HG03025 (cell line): ENCODE measurements around the gene PPP1R15B.

Source experiments
- ATAC-seq: cut with Tn5 transposase; IDR thresholded peaks from one replicate; pipeline ENCODE4 v1.9.1; 2021; ENCODE audit warnings: mild to moderate bottlenecking, moderate library complexity; ENCODE audit not compliant: unreplicated experiment, low FRiP score

Gene PPP1R15B

DNA sequence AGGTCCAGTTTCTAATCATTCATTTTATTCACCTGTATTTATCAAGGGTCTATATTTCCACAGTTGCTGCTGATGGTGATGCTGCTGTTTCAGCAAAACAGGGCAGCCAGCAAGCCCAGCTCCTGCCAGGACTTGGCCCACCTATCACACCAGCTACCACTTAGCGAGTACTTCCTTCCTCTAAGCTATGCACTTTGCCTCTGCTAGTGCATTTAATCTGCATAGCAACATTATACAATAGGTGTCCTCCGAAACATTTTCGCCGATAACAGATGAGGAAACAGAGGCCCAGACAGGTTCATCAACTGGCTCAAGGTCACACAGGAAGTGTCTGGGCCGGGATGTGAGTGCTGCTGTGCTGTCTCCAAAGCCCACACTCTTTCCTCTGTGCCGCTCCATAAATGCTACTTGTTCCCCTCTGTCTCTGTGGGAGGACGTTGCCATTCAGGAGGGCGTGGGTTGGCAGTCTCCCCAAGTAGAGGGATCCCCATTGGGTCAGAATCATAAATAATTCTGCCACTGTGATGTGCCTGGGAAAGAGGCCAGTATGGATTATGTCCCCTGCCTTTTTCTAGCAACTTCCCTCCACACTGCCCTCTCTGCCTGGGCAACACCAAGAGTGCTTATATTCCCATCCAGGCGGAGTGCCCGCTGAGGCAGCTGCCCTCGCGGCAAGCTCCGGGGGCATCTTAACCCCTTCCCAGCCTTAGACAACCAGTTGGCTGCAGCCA is 42.5 kb downstream of the PPP1R15B start:
- ATAC-seq, result no peak

DNA sequence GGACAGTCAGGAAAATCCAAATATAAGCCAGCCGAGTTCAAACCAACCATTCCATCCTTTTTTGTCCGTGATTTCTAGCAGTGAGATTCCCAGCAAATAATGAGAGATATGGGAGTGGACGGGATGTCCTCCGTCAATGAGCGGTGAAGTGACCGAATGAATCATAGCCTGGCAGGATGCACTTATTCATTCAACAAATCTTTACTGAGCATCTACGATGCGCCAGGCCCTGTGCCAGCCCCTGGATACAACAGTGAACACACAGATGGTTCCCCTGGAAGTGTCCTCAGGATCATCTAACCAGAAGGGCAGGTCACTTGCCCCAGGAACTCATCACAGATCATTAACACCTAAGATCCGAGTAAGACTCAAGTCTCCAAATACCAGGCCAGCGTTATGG is 43.7 kb downstream of the PPP1R15B start:
- ATAC-seq, result no peak

DNA sequence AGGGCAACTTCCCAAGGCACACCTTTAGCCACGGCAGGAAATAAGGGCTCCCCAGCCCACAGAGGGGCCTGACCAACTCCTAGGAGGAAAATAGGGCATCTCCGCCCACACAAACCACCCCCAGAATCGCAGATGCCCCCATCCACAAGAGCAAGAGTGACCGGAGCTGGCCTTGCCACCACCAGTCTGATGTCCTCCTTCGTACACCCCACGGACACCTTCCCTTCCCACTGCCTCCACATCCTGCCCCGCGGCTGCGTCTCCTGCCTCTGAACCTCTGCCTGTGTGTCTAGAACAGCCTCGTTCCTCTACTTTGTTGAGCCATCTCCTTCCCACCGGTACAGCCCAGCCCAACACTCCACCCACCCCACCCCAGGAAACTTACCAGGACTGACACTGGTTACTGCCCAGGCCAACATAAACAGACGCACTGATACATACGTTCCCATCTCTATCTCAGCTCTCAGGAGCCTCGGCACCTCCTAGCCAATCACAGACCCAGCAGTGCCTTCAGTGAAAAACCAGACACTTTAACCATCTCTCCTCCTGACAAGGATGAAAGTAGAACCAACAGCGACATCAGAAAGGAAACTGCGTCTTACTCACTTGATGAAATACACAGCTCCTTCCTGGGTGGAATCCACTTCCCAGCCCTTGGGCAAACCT is 44.3 kb downstream of the PPP1R15B start:
- ATAC-seq, result no peak

DNA sequence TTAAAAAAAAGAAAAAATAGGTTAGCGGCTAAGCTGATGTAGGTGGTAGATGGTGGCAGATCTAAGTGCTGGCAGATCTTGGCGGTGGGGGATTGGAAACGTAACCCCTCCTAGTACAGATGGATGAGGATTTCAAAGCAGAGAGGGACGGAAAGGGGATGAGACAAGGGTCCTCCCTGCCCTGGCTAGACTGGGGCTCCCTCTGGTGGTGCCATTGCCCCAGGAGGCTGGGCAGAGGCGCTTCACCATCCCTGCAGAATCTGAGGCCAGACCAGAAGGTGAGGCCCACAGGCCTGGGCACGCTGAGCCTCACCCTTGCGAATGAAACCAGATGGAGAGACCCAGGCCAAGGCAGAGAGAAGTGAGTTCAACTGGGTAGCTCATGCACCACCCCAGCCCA is 44.9 kb downstream of the PPP1R15B start:
- no peak for ATAC-seq

DNA sequence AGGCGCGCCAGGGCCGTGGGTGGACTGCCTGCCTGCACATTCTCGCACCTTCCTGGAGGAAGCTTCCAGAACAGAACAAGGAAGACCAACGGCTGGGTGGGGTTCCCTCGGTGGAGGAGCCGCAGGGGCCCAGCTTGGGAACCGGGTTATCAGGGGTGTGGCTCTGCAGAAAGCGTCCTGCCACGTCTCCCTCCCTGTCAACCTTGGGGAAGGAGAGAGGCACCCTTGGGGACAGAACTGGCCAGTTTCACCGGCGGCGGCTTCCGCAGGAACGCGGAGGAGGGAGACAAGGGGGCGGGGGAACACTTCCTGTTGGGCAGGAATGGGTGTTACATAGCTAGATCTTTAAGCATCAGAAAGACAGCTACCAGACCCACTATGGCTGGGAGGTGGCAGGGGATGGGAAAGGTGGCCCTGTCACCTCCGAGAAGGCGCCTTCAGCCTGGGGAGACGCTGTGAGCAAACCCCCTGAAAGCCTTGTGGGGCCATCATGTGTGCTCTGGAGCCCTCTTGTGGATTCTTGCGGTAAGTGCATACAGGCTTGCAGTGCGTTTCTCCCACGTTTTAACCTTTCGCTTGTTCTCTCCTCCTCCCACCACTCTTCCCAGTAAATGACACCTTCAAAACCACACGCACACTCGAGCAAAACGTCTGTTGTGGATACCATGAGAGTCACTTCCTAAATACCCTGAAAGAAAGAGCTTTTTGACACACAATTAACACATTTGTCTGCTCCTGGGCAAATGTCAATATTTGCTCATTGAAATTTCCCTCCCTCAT is 48.1 kb downstream of the PPP1R15B start:
- no peak for ATAC-seq

DNA sequence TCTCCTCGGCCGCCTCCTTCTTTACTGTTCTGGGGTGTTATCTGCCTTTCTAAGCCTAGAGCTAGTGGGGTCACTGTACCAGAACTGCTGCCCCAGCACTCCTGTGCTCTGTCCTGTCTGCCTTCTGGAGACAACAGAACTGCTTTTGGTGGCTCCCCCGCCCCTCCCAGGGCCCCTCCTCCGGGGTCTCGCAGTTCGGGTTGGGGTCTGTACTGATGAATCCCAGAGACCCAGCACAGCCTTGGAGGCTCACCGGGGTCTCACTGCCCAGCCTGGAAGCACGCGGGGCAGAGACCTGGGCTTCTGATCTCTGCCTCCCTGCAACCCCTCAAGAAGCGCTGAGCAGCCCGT is 48.7 kb downstream of the PPP1R15B start:
- ATAC-seq, result no peak

DNA sequence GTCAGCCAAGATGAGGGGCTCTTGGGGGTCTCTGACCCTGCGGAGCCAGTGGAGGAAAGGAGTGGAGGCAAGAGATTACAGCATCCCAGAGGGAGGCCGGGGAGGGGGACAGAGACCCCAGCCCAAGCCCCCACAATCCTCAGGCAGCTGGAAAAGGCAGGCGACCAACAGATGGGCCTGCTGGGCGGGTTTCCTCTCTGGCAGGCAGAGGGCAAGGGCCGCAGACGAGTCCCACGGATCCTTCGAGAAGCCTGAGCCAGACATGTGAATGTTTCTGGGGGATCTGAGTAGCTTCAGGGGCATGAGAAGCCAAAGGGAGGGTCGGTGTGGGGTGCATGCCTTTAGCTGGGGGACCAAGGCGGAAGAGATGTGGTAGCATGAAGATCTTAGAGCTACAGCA is 49.8 kb downstream of the PPP1R15B start:
- no peak for ATAC-seq

DNA sequence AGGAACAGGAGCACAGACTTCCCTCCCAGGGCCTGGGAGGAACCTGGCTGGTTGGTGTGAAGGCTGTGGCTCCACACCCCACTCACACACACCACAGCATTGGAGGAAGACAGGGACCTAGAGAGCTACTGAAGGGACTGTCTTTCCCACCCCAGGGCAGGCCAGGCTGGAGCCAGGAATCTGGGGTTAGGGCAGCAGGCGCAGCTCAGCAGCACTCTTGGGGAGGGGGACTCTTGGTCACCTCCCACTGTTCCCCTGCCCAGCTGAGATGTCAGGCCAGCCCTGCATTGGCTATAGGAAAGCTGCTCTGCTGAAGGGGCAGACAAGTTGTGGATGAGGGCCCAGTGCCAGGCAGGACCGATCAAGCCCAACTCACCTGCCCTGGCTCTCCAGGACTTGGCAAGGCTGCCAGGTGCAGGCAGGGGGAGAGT is 50.3 kb downstream of the PPP1R15B start:
- ATAC-seq, result no peak

DNA sequence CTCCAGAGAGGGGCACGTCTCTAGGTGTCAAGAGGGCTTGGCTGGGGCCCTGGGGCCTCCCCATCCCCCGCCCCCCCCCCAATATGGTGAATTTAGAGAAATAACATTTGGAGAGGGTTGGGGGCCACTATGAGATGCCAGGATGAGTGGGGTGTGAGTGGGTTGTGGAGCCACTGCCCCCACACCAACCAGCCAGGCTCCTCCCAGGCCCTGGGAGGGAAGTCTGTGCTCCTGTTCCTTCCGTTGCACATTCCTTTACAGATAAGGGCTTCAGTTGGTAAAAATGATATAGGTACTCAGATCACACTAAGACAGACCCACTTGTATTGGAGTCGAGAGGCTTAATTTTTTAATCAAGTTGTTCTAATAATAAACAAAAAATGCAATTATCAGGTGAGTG is 51.3 kb downstream of the PPP1R15B start:
- no peak for ATAC-seq

DNA sequence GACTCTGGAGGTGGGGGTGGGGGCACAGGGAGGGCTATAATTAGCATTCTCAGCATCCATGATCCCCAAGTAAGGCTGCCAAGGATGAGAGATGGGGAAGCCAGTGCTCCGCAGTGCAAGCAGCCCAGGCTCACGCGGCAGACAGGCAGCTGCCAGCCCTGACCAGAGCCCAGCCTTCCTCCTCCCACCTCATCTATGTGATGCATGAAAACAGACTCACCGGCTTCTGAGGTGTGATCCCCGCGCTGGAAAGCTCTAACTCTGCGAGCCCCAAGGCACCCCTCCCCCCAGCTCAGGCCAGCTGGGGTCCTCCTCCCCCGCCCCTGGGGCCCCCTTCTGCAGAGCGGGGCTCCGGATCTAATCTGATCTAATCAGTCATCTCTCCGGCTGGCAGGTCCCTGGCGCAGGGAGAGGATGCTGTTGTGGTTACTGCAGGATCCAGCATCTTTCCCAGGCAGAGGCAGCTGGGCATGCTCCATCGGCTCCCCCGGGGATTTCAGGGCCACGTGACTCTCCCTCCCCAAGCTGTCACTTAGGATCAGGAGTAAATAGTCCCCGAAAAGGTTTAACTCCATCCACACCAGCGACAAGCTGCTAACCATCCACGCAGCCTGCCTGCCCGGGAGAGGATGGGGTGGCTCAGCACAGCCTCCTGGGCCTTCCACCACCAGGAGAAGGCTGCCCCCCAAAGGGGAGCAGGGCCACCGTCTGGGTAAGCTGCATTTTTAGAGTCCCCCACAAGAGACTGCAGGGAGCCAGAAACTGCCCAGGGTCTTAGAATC is 52.0 kb downstream of the PPP1R15B start, which contains the start of gene PLEKHA6:
PLEKHA6 (minus strand) TSS at position 456 of the 782 bp plus-strand sequence. CDS start 86,202 bp downstream, outside the sequence.
- no peak for ATAC-seq

DNA sequence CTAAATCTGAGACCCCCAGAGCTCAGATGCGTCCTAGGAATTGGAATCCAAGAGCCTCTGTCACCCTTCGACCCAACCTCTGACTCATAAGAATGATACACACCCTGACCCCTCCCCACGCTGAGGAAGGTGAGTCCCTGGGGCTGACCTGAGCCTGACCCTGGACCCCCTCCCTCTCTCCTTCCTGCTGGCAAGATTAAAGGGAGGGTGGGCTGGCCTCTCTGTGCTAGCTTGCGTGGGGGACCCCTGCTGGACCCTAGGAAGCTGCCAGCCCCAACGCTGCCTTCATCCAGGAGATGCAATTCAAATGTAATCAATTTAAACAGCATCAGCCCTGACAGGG is 52.5 kb downstream of the PPP1R15B start:
- ATAC-seq, result no peak

DNA sequence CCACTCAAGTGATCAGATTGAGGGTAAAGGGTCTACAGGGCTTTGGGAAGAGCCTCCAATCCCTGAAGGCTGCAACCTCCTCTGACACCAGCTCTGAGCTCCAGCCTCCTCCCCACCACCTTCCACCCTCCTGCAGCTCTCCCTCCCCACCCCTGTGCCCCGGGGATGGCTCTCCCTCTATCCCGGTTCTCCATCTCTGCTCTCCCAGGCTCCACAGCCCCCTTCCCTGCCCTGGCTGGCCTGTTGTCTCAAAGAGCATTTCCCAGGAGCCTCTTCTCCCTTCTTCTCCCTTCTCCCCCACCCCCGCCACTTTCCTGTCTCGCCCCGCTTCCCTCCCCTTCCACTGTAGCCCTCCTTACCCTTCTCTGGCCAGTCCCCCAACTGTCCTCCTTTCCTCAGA is 53.0 kb downstream of the PPP1R15B start:
- ATAC-seq, result no peak

DNA sequence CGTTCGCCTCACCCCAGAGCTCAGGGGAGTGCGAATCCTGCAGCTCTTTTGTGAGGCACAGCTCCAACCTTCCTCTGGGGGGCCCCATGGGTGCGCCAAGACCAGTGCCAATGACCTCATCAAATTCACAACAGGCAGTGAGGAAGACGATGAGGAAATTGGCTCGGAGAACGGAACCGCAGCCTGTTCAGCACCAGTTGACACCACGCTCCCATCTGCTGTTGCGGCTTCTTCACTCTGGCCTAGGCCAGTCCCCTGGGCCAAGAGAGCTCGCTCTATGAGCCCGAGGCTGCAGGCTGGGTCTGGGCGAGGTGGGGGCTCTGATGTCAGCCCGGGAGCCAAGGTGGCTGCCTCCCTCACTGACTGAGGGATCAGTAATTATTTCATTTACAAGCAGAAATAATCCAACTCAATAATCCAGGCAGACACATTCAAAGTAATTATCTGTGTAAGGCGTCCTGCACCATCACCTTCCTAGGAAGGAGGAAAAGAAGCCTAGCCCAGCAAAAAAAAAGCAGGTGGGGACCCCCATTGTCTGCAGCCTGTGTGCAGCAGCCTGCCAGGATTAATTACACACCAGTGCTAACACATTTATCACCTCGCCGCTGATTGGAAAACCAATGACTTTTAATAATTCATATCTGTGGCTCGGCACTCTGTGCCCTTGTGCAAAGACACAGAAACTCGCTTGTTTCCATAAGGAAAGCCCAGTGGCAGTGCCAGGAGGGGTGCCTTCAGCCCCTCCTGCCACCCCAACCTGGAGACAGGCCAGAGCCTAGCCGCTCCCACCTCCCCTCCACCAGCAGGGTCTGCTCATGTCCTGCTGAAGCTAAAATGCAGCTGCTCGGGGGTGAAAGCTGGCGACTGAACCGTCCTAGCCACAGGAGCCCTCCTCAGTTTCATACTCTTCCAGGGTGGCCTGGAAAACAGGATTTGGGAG is 53.8 kb downstream of the PPP1R15B start:
- ATAC-seq, result no peak

DNA sequence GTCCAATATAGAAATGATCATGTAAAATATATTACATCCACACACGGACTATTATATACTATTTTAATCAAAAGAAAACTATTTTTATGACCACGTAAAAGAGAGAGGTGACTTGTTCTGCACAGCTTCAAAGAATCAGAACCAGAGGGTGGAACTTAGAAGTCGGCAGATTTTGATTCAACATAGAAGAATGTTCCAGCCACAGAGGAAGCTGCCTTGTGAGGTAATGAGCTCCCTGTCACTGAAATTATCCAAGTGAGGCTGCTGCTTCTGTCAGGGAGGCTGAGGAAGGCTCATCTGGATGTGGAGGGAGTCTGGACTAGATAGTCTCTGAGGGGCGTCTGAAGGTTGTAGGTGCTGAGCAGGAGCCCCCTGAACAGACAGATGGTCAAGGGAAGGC is 54.6 kb downstream of the PPP1R15B start:
- no peak for ATAC-seq

DNA sequence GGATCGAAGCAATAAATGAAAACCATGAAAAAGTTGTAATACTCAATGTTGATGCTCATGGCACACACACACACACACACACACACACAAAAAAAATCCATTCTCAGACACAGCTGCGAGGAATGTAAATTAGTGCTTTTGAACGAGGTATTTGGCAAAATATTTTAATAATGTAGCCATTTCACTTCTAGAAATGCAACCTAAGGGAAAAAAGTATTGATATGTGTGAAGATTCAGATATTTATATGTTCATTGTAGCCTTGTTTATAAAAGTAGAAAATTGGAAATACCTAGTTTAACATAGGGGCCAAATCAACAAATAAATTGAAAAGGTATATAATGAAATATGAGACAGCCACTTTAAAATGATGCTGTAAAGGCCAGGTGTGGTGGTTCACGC is 55.7 kb downstream of the PPP1R15B start:
- ATAC-seq, result no peak

DNA sequence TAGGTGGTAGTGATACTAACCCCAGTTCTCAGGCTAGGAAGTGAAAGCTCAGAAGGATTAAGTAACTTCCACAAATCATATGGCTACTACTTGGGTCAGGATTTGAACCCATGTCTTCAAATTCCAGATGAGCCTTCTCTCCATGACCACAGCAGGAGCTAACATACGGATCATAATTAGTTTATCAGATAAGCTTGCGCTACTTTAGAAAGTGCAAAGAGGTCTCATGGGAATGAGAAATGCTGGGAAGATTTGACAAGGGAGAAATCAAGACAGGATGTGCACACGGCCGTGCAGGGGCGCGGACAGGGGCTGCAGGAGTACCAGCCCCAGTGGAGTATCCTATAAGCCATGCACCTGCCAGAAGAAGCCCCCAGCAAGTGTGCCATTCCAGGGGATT is 57.0 kb downstream of the PPP1R15B start:
- ATAC-seq, result no peak
